ENCODE measurements around the gene MPO. TPM values are rescaled to one million over a fixed set of nuclear protein-coding genes. Genes with fewer than 3 reads are reported as not detected.

The MPO gene
- total RNA-seq, 1 experiment from 2014 or later, result not detected

- Histone ChIP-seq H3K4me3 (ENCODE audit: low read length) (no peak overlapping the region), H3K27ac (ENCODE audit: low read length) (no peak overlapping the region), H4K20me1 (ENCODE audit: insufficient read depth, low read depth, low read length) (no peaks in the 10 kb centered on the region), H3K9me2 (replicated peaks; ENCODE audit: insufficient read depth, low read length) (no peaks in the 10 kb centered on the region), H3K4me1 (ENCODE audit: low read length) (no peaks in the 10 kb centered on the region), H3K9ac (ENCODE audit: low read length) (no peak overlapping the region), H3K36me3 (ENCODE audit: insufficient read depth, low read length) (no peaks in the 10 kb centered on the region), H3K27me3 (ENCODE audit: low read length) (no peaks in the 10 kb centered on the region), H2AFZ (ENCODE audit: low read length) (no peak overlapping the region), H3K4me2 (ENCODE audit: low read depth, low read length, poor library complexity, severe bottlenecking) (no peak overlapping the region), H3K79me2 (ENCODE audit: low read length) (no peaks in the 10 kb centered on the region), H3K9me3 (ENCODE audit: low read length) (no peaks in the 10 kb centered on the region)
- DNase-seq, result no peak
Measured at GRCh38 chr17:58267347-58268324, 13.1 kb downstream of the MPO start.

DNA sequence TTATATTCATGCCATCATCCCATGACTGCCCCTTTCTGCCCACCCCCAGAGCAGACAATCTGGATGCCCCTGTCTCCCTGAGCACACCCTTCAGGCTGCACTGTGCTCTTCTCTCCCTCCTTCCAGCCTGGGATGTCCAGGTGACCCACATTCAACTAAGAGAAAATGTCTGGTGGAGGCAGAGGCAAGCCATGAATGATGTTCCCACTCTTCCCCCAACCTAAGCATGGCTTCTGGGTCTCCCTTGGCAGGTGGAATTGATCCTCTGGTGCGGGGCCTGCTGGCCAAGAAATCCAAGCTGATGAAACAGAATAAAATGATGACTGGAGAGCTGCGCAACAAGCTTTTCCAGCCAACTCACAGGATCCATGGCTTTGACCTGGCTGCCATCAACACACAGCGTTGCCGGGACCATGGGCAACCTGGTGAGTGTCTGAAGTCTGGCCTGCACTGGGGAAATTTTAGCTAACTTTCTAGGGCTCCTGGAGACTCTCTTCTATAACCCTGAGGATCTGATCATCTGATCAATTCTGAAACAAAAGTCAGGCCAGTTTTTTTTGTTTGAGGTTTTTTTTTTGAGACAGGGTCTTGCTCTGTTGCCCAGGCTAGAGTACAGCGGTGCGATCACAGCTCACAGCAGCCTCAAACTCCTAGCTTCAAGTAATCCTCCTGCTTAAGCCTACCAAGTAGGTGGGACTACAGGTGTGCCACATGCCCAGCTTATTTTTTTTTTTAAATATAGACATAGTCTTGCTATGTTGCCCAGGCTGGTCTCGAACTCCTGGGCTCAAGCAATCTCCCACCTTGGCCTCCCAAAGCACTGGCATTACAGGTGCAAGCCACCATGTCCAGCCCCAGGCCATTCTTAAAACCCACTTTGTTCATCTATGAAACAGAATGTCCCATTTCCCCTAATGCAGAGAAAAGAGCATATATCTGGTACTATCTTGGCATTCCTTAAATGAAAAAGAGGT, 14.5 kb downstream of the MPO start:
- Histone ChIP-seq H3K27me3 (ENCODE audit: low read length) (no peaks in the 10 kb centered on the region), H4K20me1 (ENCODE audit: insufficient read depth, low read depth, low read length) (no peaks in the 10 kb centered on the region), H3K9me3 (ENCODE audit: low read length) (no peaks in the 10 kb centered on the region), H3K79me2 (ENCODE audit: low read length) (no peaks in the 10 kb centered on the region), H3K27ac (ENCODE audit: low read length) (no peak overlapping the region), H3K4me2 (ENCODE audit: low read depth, low read length, poor library complexity, severe bottlenecking) (no peak overlapping the region), H3K9me2 (replicated peaks; ENCODE audit: insufficient read depth, low read length) (no peaks in the 10 kb centered on the region), H3K9ac (ENCODE audit: low read length) (no peak overlapping the region), H3K36me3 (ENCODE audit: insufficient read depth, low read length) (no peaks in the 10 kb centered on the region), H2AFZ (ENCODE audit: low read length) (no peak overlapping the region), H3K4me3 (ENCODE audit: low read length) (no peak overlapping the region), H3K4me1 (ENCODE audit: low read length) (no peaks in the 10 kb centered on the region)
- DNase-seq, result no peak

GRCh38 chr17:58265271-58265670, 15.5 kb downstream of the MPO start:
- Histone ChIP-seq H3K9me2 (replicated peaks; ENCODE audit: insufficient read depth, low read length) (no peaks in the 10 kb centered on the region), H2AFZ (ENCODE audit: low read length) (no peak overlapping the region), H3K36me3 (ENCODE audit: insufficient read depth, low read length) (no peaks in the 10 kb centered on the region), H3K79me2 (ENCODE audit: low read length) (no peaks in the 10 kb centered on the region), H3K4me1 (ENCODE audit: low read length) (no peaks in the 10 kb centered on the region), H3K9ac (ENCODE audit: low read length) (no peak overlapping the region), H3K9me3 (ENCODE audit: low read length) (no peaks in the 10 kb centered on the region), H4K20me1 (ENCODE audit: insufficient read depth, low read depth, low read length) (no peaks in the 10 kb centered on the region), H3K27ac (ENCODE audit: low read length) (no peak overlapping the region), H3K4me3 (ENCODE audit: low read length) (no peak overlapping the region), H3K27me3 (ENCODE audit: low read length) (no peaks in the 10 kb centered on the region), H3K4me2 (ENCODE audit: low read depth, low read length, poor library complexity, severe bottlenecking) (no peak overlapping the region)
- DNase-seq, result no peak

GRCh38 chr17:58264407-58265103, 16.2 kb downstream of the MPO start:
- H3K9me3 ChIP-seq (ENCODE audit: low read length), result no peaks in the 10 kb centered on the region
- H3K9me2 ChIP-seq (replicated peaks; ENCODE audit: insufficient read depth, low read length), result no peaks in the 10 kb centered on the region
- no peaks in the 10 kb centered on the region for H3K27me3 ChIP-seq (ENCODE audit: low read length)
- no peaks in the 10 kb centered on the region for H3K4me1 ChIP-seq (ENCODE audit: low read length)
- H3K4me3 ChIP-seq (ENCODE audit: low read length), result no peak overlapping the region
- no peaks in the 10 kb centered on the region for H3K79me2 ChIP-seq (ENCODE audit: low read length)
- DNase-seq, result no peak
- H3K9ac ChIP-seq (ENCODE audit: low read length), result no peak overlapping the region
- no peaks in the 10 kb centered on the region for H3K36me3 ChIP-seq (ENCODE audit: insufficient read depth, low read length)
- no peak overlapping the region for H3K4me2 ChIP-seq (ENCODE audit: low read depth, low read length, poor library complexity, severe bottlenecking)
- no peaks in the 10 kb centered on the region for H4K20me1 ChIP-seq (ENCODE audit: insufficient read depth, low read depth, low read length)
- H3K27ac ChIP-seq (ENCODE audit: low read length), result no peak overlapping the region
- H2AFZ ChIP-seq (ENCODE audit: low read length), result no peak overlapping the region

GRCh38 chr17:58263773-58264172, 17.0 kb downstream of the MPO start:
- no peak for DNase-seq
- no peak overlapping the region for H3K4me2 ChIP-seq (ENCODE audit: low read depth, low read length, poor library complexity, severe bottlenecking)
- H3K9me2 ChIP-seq (replicated peaks; ENCODE audit: insufficient read depth, low read length), result no peaks in the 10 kb centered on the region
- H3K4me1 ChIP-seq (ENCODE audit: low read length), result no peaks in the 10 kb centered on the region
- H3K27me3 ChIP-seq (ENCODE audit: low read length), result no peaks in the 10 kb centered on the region
- H3K9me3 ChIP-seq (ENCODE audit: low read length), result no peaks in the 10 kb centered on the region
- H3K9ac ChIP-seq (ENCODE audit: low read length), result no peak overlapping the region
- H4K20me1 ChIP-seq (ENCODE audit: insufficient read depth, low read depth, low read length), result no peaks in the 10 kb centered on the region
- no peak overlapping the region for H3K27ac ChIP-seq (ENCODE audit: low read length)
- H2AFZ ChIP-seq (ENCODE audit: low read length), result no peak overlapping the region
- H3K79me2 ChIP-seq (ENCODE audit: low read length), result no peaks in the 10 kb centered on the region
- H3K36me3 ChIP-seq (ENCODE audit: insufficient read depth, low read length), result no peaks in the 10 kb centered on the region
- no peak overlapping the region for H3K4me3 ChIP-seq (ENCODE audit: low read length)

GRCh38 chr17:58262149-58262548, 18.6 kb downstream of the MPO start:
- no peaks in the 10 kb centered on the region for H3K4me1 ChIP-seq (ENCODE audit: low read length)
- H2AFZ ChIP-seq (ENCODE audit: low read length), result no peak overlapping the region
- H3K4me2 ChIP-seq (ENCODE audit: low read depth, low read length, poor library complexity, severe bottlenecking), result no peak overlapping the region
- no peaks in the 10 kb centered on the region for H3K9me2 ChIP-seq (replicated peaks; ENCODE audit: insufficient read depth, low read length)
- no peaks in the 10 kb centered on the region for H3K36me3 ChIP-seq (ENCODE audit: insufficient read depth, low read length)
- no peak overlapping the region for H3K4me3 ChIP-seq (ENCODE audit: low read length)
- no peak overlapping the region for H3K27ac ChIP-seq (ENCODE audit: low read length)
- no peaks in the 10 kb centered on the region for H4K20me1 ChIP-seq (ENCODE audit: insufficient read depth, low read depth, low read length)
- no peaks in the 10 kb centered on the region for H3K9me3 ChIP-seq (ENCODE audit: low read length)
- no peak for DNase-seq
- no peak overlapping the region for H3K9ac ChIP-seq (ENCODE audit: low read length)
- no peaks in the 10 kb centered on the region for H3K79me2 ChIP-seq (ENCODE audit: low read length)
- H3K27me3 ChIP-seq (ENCODE audit: low read length), result no peaks in the 10 kb centered on the region

DNA sequence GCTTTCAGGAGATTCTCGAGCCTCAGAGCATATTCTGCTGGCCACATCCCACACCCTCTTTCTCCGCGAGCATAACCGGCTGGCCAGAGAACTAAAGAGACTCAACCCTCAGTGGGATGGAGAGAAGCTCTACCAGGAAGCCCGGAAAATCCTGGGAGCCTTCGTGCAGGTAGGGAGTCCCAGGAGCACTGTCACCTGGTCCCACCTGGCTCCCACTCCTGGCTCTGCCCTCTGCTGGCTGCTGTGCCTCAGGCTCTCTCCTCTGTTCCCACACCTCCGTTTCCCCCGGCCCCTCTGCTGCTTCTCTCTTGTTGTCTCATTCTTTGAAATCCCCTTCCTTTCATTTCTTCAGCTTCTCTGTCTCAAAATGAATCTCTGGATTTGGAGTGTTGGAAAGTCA, 25.9 kb downstream of the MPO start:
- H3K4me3 ChIP-seq (ENCODE audit: low read length), result no peak overlapping the region
- H3K27me3 ChIP-seq (ENCODE audit: low read length), result no peaks in the 10 kb centered on the region
- H3K9ac ChIP-seq (ENCODE audit: low read length), result no peak overlapping the region
- no peaks in the 10 kb centered on the region for H3K9me3 ChIP-seq (ENCODE audit: low read length)
- H3K79me2 ChIP-seq (ENCODE audit: low read length), result no peaks in the 10 kb centered on the region
- H3K4me2 ChIP-seq (ENCODE audit: low read depth, low read length, poor library complexity, severe bottlenecking), result no peak overlapping the region
- no peaks in the 10 kb centered on the region for H4K20me1 ChIP-seq (ENCODE audit: insufficient read depth, low read depth, low read length)
- no peak for DNase-seq
- peaks cover 2% of the 10 kb centered on the region for H3K4me1 ChIP-seq (ENCODE audit: low read length)
- no peaks in the 10 kb centered on the region for H3K36me3 ChIP-seq (ENCODE audit: insufficient read depth, low read length)
- no peak overlapping the region for H3K27ac ChIP-seq (ENCODE audit: low read length)
- no peaks in the 10 kb centered on the region for H3K9me2 ChIP-seq (replicated peaks; ENCODE audit: insufficient read depth, low read length)
- no peak overlapping the region for H2AFZ ChIP-seq (ENCODE audit: low read length)
